K562 (cell line): ENCODE results near the gene HTR1D. TPM values are rescaled to one million over a fixed set of nuclear protein-coding genes. Genes with fewer than 3 reads are reported as not detected.

Experiments used
- ATF1 ChIP-seq, 2 experiments: fragments of 450-650 bp in 1 of 2; IDR thresholded peaks; 2 replicates each; pipeline ENCODE4 v1.6.1; 2016; ENCODE audit warnings: missing compliant biosample characterization in 1 of 2, missing genetic modification characterization in 1 of 2
- BCL6 ChIP-seq: fragments of 250-450 bp; sonication (Bioruptor Pico); IDR thresholded peaks from 2 replicates; pipeline ENCODE4 v1.4.0; 2020
- CEBPB ChIP-seq: fragments of 450-650 bp; IDR thresholded peaks from 2 replicates; pipeline ENCODE4 v1.6.1; 2016; ENCODE audit warnings: missing genetic modification characterization, missing compliant biosample characterization
- DNMT1 ChIP-seq: fragments of 450-650 bp; IDR thresholded peaks from 2 replicates; pipeline ENCODE4 v1.6.1; 2016; ENCODE audit warnings: antibody characterized with exemption, mild to moderate bottlenecking
- ELF2 ChIP-seq: fragments of 250-450 bp; sonication (Bioruptor Pico); IDR thresholded peaks from 2 replicates; pipeline ENCODE4 v1.5.0; 2021; ENCODE audit warnings: mild to moderate bottlenecking
- GATAD2A ChIP-seq: fragments of 450-650 bp; IDR thresholded peaks from 2 replicates; pipeline ENCODE4 v1.6.1; 2017
- KHSRP ChIP-seq: fragments of 450-650 bp; IDR thresholded peaks from 2 replicates; pipeline ENCODE4 v1.6.1; 2017
- MAZ ChIP-seq, 2 experiments: fragments of 450-650 bp in 1 of 2; sonication (generic) in 1 of 2; formaldehyde crosslinking; IDR thresholded peaks in 1 of 2; conservative IDR thresholded peaks in 1 of 2; 2 replicates each; pipeline versions ENCODE4 v1.4.0 to v1.5.0; 2020; ENCODE audit warnings: mild to moderate bottlenecking in 1 of 2, missing genetic modification reagents in 1 of 2
- NFIC ChIP-seq: fragments of 450-650 bp; IDR thresholded peaks from 2 replicates; pipeline ENCODE4 v1.6.1; 2017; ENCODE audit warnings: mild to moderate bottlenecking, inconsistent platforms
- NFRKB ChIP-seq: fragments of 450-650 bp; IDR thresholded peaks from 2 replicates; pipeline ENCODE4 v1.6.1; 2016; ENCODE audit warnings: low read depth
- POLR2A ChIP-seq: fragments of 450-650 bp; conservative IDR thresholded peaks from 2 replicates; pipeline ENCODE4 v1.6.1; 2016
- POLR2AphosphoS5 ChIP-seq: IDR thresholded peaks from 2 replicates; pipeline ENCODE4 v1.6.1; 2011; ENCODE audit warnings: mild to moderate bottlenecking, low read depth, low read length, moderate library complexity; ENCODE audit not compliant: control insufficient read depth, insufficient read depth
- SIRT6 ChIP-seq: IDR thresholded peaks from one replicate; pipeline ENCODE4 v1.6.1; 2012; ENCODE audit warnings: low read depth, mild to moderate bottlenecking, control low read depth, inconsistent platforms, low read length, moderate library complexity
- SMC3 ChIP-seq: conservative IDR thresholded peaks from 2 replicates; pipeline ENCODE4 v1.6.1; 2011; ENCODE audit warnings: low read depth, low read length, improper control_type of control experiment; ENCODE audit not compliant: insufficient read depth
- SRF ChIP-seq, 2 experiments: fragments of 250-450, 450-650 bp in 1 of 2; sonication (Bioruptor Pico) in 1 of 2; sonication (generic) in 1 of 2; formaldehyde crosslinking; IDR thresholded peaks; 2 replicates each; pipeline versions ENCODE4 v1.5.0 to v1.5.1; 2020 to 2022; ENCODE audit warnings: mild to moderate bottlenecking in 1 of 2, missing genetic modification reagents in 1 of 2
- TOE1 ChIP-seq, 2 experiments: fragments of 450-650 bp in 1 of 2; sonication (generic) in 1 of 2; formaldehyde crosslinking in 1 of 2; IDR thresholded peaks; 2 replicates each; pipeline versions ENCODE4 v1.7.1 to v1.8.0; 2016 to 2022; ENCODE audit warnings: borderline replicate concordance in 2 of 2, mild to moderate bottlenecking in 2 of 2, antibody characterized with exemption in 1 of 2, inconsistent platforms in 1 of 2, low read depth in 1 of 2, missing genetic modification reagents in 1 of 2, moderate library complexity in 1 of 2
- ZNF140 ChIP-seq: fragments of 250-450 bp; sonication (Bioruptor Pico); IDR thresholded peaks from 2 replicates; pipeline ENCODE4 v1.8.0; 2021; ENCODE audit warnings: moderate library complexity, mild to moderate bottlenecking, inconsistent platforms
- ZNF764 ChIP-seq: fragments of 250-450 bp; sonication (Bioruptor Pico); IDR thresholded peaks from 2 replicates; pipeline ENCODE4 v1.4.0; 2020; ENCODE audit warnings: low read depth, mild to moderate bottlenecking, moderate library complexity
- polyA plus RNA-seq, 8 experiments: library from polyadenylated mRNA; depleted of rRNA in 4 of 8; stranded (reverse) in 5 of 8; unstranded in 3 of 8; fragments of >200 nt; fragmentation: Nextera tagmentation in 2 of 8; fragmentation: Illumina TruSeq in 1 of 8; extraction: Ambion mirVana in 2 of 8; extraction: Trizol in 1 of 8; gene quantifications; 2 replicates each; pipeline versions ENCODE4 v1.2.1 to v1.2.3, GENCODE V29; 2011 to 2014; ENCODE audit warnings: inconsistent platforms in 1 of 8, missing spikeins in 1 of 8
- total RNA-seq, 7 experiments: library from RNA; depleted of rRNA in 6 of 7; stranded (reverse); fragments of >200 nt in 6 of 7; fragmentation: Illumina TruSeq in 2 of 7; extraction: Trizol in 2 of 7; gene quantifications; 2 replicates each; pipeline versions ENCODE4 v1.2.1 to v1.2.3, GENCODE V29; 2011 to 2021; ENCODE audit warnings: low replicate concordance in 1 of 7
- TF ChIP-seq, protein P1 (sequence below), 3 experiments: IDR thresholded peaks in 2 of 3; conservative IDR thresholded peaks in 1 of 3; 2 replicates each; pipeline ENCODE4 v1.5.1; 2011 to 2012; ENCODE audit warnings: low read length in 3 of 3, mild to moderate bottlenecking in 3 of 3, control low read depth in 2 of 3, improper control_type of control experiment in 1 of 3, inconsistent platforms in 1 of 3, low read depth in 1 of 3, mixed read lengths in 1 of 3, moderate library complexity in 1 of 3; ENCODE audit not compliant: insufficient read depth in 2 of 3
- TF ChIP-seq, protein P2 (sequence below): fragments of 200-800 bp; sonication (Bioruptor generic); IDR thresholded peaks from 2 replicates; pipeline ENCODE4 v1.6.1; 2017; ENCODE audit warnings: missing genetic modification characterization, missing compliant biosample characterization

Gene HTR1D
- total and polyA plus RNA-seq, 9 of the 15 experiments (the other 6 are each of a cell fraction or from before 2014, with no cell fraction given), result 0.03 to 0.09 (median 0.04) TPM; not detected in 4

DNA sequence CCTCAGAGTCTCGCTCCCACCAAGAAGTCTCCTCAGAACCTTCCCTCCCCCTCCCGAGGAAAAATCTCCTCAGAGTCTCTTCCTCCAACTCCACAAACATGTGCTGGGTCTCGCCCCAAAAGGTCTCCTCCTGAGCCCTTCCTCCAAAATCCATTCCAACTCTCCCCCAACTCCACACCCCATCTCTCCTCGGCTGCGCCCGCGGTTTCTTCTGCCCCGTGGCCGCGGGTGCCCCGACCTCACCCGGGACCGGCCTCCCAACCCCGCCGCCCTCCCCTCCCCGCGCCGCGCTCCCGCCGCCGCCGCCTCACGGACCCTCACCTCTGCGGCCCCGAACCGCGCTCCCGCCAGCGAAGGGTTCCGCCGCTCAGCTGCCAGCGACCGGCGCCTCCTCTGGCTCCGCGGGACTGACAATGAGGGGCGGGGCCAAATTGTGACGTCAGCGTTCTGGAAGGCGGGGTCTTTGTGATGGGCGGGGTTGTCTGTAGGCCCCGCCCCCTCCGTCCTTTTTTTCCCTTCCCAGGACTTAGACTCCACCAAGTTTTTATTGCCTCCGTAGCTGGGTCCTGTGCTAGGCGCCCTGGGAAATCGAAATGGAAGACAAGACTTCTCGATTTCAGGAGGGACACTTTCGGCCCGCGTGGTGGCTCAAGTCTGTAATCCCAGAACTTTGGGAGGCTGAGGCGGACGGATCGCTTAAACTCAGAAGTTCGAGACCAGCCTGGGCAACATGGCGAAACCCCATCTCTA, 48.7 kb downstream of the HTR1D start, which contains the start of gene LUZP1 (continued):
- TF ChIP-seq, protein P1, sequence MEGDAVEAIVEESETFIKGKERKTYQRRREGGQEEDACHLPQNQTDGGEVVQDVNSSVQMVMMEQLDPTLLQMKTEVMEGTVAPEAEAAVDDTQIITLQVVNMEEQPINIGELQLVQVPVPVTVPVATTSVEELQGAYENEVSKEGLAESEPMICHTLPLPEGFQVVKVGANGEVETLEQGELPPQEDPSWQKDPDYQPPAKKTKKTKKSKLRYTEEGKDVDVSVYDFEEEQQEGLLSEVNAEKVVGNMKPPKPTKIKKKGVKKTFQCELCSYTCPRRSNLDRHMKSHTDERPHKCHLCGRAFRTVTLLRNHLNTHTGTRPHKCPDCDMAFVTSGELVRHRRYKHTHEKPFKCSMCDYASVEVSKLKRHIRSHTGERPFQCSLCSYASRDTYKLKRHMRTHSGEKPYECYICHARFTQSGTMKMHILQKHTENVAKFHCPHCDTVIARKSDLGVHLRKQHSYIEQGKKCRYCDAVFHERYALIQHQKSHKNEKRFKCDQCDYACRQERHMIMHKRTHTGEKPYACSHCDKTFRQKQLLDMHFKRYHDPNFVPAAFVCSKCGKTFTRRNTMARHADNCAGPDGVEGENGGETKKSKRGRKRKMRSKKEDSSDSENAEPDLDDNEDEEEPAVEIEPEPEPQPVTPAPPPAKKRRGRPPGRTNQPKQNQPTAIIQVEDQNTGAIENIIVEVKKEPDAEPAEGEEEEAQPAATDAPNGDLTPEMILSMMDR (IDR thresholded peaks at IDR 0.05 in 2 of 3, conservative IDR thresholded peaks at IDR 0.05 in 1 of 3; ENCODE audit: insufficient read depth in 2 of 3, low read depth in 1 of 3, low read length in 3 of 3), result peak; percentile 4 to 26 (median 13); a peak in 1 of 6 replicates
- TF ChIP-seq SMC3 (0 out of 2 replicates have a peak, but pooled peaks have one; percentile 5), SRF (CRISPR knock-in tag; IDR thresholded peaks at IDR 0.05) (peak in 1 of 2 experiments; percentile 18; a peak in 1 of 4 replicates), NFRKB (peak; percentile 6; the same call in 1 of the 2 replicates), POLR2A (peak; percentile 88), GATAD2A (peak; percentile 29; the same call in 1 of the 2 replicates), ZNF140 (CRISPR knock-in tag) (no peak), ELF2 (no peak), CEBPB (tag) (peak; percentile 51; the same call in 1 of the 2 replicates), DNMT1 (0 out of 2 replicates have a peak, but pooled peaks have one; percentile 47), ZNF764 (CRISPR knock-in tag) (0 out of 2 replicates have a peak, but pooled peaks have one; percentile 60), NFIC (peak; percentile 41; the same call in 1 of the 2 replicates), MAZ (CRISPR knock-in tag; conservative IDR thresholded peaks at IDR 0.05 in 1 of 2, IDR thresholded peaks at IDR 0.05 in 1 of 2) (peak; percentile 69 to 78; a peak in 2 of 4 replicates), BCL6 (CRISPR knock-in tag) (no peak), KHSRP (0 out of 2 replicates have a peak, but pooled peaks have one; percentile 24), ATF1 (CRISPR knock-in tag; IDR thresholded peaks at IDR 0.05) (peak; percentile 71; the same call in 1 of the 2 replicates), ATF1 (tag; IDR thresholded peaks at IDR 0.05) (peak; percentile 96), POLR2AphosphoS5 (peak; percentile 96), TOE1 (IDR thresholded peaks at IDR 0.05; ENCODE audit: borderline replicate concordance) (peak; percentile 41; the same call in 1 of the 2 replicates), TOE1 (CRISPR knock-in tag; IDR thresholded peaks at IDR 0.05; ENCODE audit: borderline replicate concordance, low read depth) (no peak), SIRT6 (no peak)
- TF ChIP-seq, protein P2, sequence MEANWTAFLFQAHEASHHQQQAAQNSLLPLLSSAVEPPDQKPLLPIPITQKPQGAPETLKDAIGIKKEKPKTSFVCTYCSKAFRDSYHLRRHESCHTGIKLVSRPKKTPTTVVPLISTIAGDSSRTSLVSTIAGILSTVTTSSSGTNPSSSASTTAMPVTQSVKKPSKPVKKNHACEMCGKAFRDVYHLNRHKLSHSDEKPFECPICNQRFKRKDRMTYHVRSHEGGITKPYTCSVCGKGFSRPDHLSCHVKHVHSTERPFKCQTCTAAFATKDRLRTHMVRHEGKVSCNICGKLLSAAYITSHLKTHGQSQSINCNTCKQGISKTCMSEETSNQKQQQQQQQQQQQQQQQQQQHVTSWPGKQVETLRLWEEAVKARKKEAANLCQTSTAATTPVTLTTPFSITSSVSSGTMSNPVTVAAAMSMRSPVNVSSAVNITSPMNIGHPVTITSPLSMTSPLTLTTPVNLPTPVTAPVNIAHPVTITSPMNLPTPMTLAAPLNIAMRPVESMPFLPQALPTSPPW (CRISPR knock-in tag), result peak; percentile 21; the same call in 1 of the 2 replicates
